Activated CD4-positive, alpha-beta T cell treated with anti-CD3 and anti-CD28 coated beads, Interleukin-2, amount 50 U/mL, for 1 hour (primary cell): ENCODE measurements around the gene MINDY3.
A peak's percentile ranks its signal among the peaks of the same experiment; 100 is the strongest.
"Not testable (repeated sequence)": the region's sequence is repeated elsewhere in the genome, so short reads cannot be mapped to it uniquely, and the experiment has no call there.

Experiments used
- DNase-seq: peaks from one replicate; pipeline ENCODE4 v3.0.0-alpha.2; 2020

MINDY3 gene

GRCh38 chr10:15764892-15765454, 95.3 kb downstream of the MINDY3 start:
- DNase-seq, result no peak

GRCh38 chr10:15763006-15763405, 97.3 kb downstream of the MINDY3 start:
- no peak for DNase-seq

GRCh38 chr10:15762239-15762638, 98.1 kb downstream of the MINDY3 start:
- not testable (repeated sequence) for DNase-seq

- not testable (repeated sequence) for DNase-seq
These were observed 99.1 kb downstream of the MINDY3 start for GRCh38 chr10:15761224-15761623.

GRCh38 chr10:15760681-15761080, 99.6 kb downstream of the MINDY3 start:
- DNase-seq, result no peak

- no peak for DNase-seq
These were observed 101.0 kb downstream of the MINDY3 start for GRCh38 chr10:15759265-15759664.

- DNase-seq, result no peak
These were observed 101.7 kb downstream of the MINDY3 start for GRCh38 chr10:15758618-15759017.

GRCh38 chr10:15754937-15755336, 105.4 kb downstream of the MINDY3 start:
- no peak for DNase-seq

- no peak for DNase-seq
These were observed 109.3 kb downstream of the MINDY3 start for GRCh38 chr10:15751046-15751445.

GRCh38 chr10:15748126-15748525, 112.2 kb downstream of the MINDY3 start:
- DNase-seq, result no peak

- DNase-seq, result no peak
These were observed 112.7 kb downstream of the MINDY3 start for GRCh38 chr10:15747632-15748031.

GRCh38 chr10:15745751-15746150, 114.6 kb downstream of the MINDY3 start:
- no peak for DNase-seq

GRCh38 chr10:15744217-15744865, 116.0 kb downstream of the MINDY3 start:
- DNase-seq, result peak; percentile 3

- DNase-seq, result no peak
These were observed 116.9 kb downstream of the MINDY3 start for GRCh38 chr10:15743443-15743842.

GRCh38 chr10:15742836-15743235, 117.5 kb downstream of the MINDY3 start:
- no peak for DNase-seq

GRCh38 chr10:15742102-15742501, 118.2 kb downstream of the MINDY3 start:
- DNase-seq, result no peak

GRCh38 chr10:15741581-15741980, 118.7 kb downstream of the MINDY3 start:
- DNase-seq, result no peak

GRCh38 chr10:15740261-15740660, 120.0 kb downstream of the MINDY3 start:
- DNase-seq, result no peak

- no peak for DNase-seq
These were observed 120.9 kb downstream of the MINDY3 start for GRCh38 chr10:15739254-15739970.

GRCh38 chr10:15738270-15738925, 121.9 kb downstream of the MINDY3 start:
- no peak for DNase-seq

GRCh38 chr10:15737656-15738055, 122.7 kb downstream of the MINDY3 start:
- no peak for DNase-seq

GRCh38 chr10:15735763-15736162, 124.5 kb downstream of the MINDY3 start:
- no peak for DNase-seq

- no peak for DNase-seq
These were observed 130.0 kb downstream of the MINDY3 start for GRCh38 chr10:15730341-15730740.

- DNase-seq, result no peak
These were observed 130.4 kb downstream of the MINDY3 start for GRCh38 chr10:15729890-15730289.
